ENCODE results near the gene TC2N.
"Not testable (repeated sequence)": the region's sequence is repeated elsewhere in the genome, so short reads cannot be mapped to it uniquely, and the experiment has no call there.

The TC2N gene

GRCh38 chr14:91866511-91867295 lies 633 bp downstream of the TC2N start:
- peak in 1 of 5 donors; percentile 64 for DNase-seq

GRCh38 chr14:91866061-91866460 lies 1.3 kb downstream of the TC2N start:
- peak in 1 of 5 donors; percentile 71 for DNase-seq

- no peak for DNase-seq
Measured at GRCh38 chr14:91862417-91862816, 4.9 kb downstream of the TC2N start.

GRCh38 chr14:91861091-91861490 lies 6.2 kb downstream of the TC2N start:
- DNase-seq: peak in 1 of 5 donors; percentile 39

- no peak for DNase-seq
Measured at GRCh38 chr14:91860238-91860637, 7.1 kb downstream of the TC2N start.

- DNase-seq: peak in 1 of 5 donors; percentile 63
Measured at GRCh38 chr14:91858536-91859275, 8.6 kb downstream of the TC2N start.

- DNase-seq: no peak
Measured at GRCh38 chr14:91857614-91858013, 9.7 kb downstream of the TC2N start.

- DNase-seq: no peak
Measured at GRCh38 chr14:91854327-91854934, 12.9 kb downstream of the TC2N start.

- DNase-seq: no peak
Measured at GRCh38 chr14:91851563-91851962, 15.8 kb downstream of the TC2N start.

- no peak for DNase-seq
Measured at GRCh38 chr14:91848504-91849001, 18.8 kb downstream of the TC2N start.

GRCh38 chr14:91847693-91848092 lies 19.6 kb downstream of the TC2N start:
- no peak for DNase-seq

- no peak for DNase-seq
Measured at GRCh38 chr14:91845652-91846051, 21.7 kb downstream of the TC2N start.

- DNase-seq: not testable (repeated sequence)
Measured at GRCh38 chr14:91845056-91845455, 22.3 kb downstream of the TC2N start.

- DNase-seq: no peak
Measured at GRCh38 chr14:91844029-91844428, 23.3 kb downstream of the TC2N start.

- DNase-seq: no peak
Measured at GRCh38 chr14:91843437-91843836, 23.9 kb downstream of the TC2N start.

GRCh38 chr14:91841065-91841464 lies 26.3 kb downstream of the TC2N start:
- DNase-seq: no peak

GRCh38 chr14:91839749-91840148 lies 27.6 kb downstream of the TC2N start:
- DNase-seq: no peak

- DNase-seq: no peak
Measured at GRCh38 chr14:91837076-91837475, 30.3 kb downstream of the TC2N start.

- DNase-seq: peak; percentile 77 to 95 (median 87)
Measured at GRCh38 chr14:91835920-91836843, 31.2 kb downstream of the TC2N start.

GRCh38 chr14:91835197-91835919 lies 32.0 kb downstream of the TC2N start:
- DNase-seq: peak in 2 of 5 donors; percentile 8 to 12

GRCh38 chr14:91834571-91834970 lies 32.8 kb downstream of the TC2N start:
- no peak for DNase-seq

GRCh38 chr14:91831337-91831736 lies 36.0 kb downstream of the TC2N start:
- DNase-seq: no peak
